Measurements from ENCODE around the gene CD151. TPM values are rescaled to one million over a fixed set of nuclear protein-coding genes. Genes with fewer than 3 reads are reported as not detected.
A peak's percentile ranks its signal among the peaks of the same experiment; 100 is the strongest.

CD151 gene
- total RNA-seq, 4 donors from 2014 or later, result 277 to 794 (median 465) TPM

- Histone ChIP-seq H3K36me3 (peaks cover 0 to 49% of the 10 kb centered on the region in 2 donors), H3K4me3 (no peak overlapping the region), H3K4me1 (peaks cover 0 to 63% (median 16%) of the 10 kb centered on the region in 3 donors), H3K27me3 (no peaks in the 10 kb centered on the region), H3K27ac (no peak overlapping the region), H3K9me3 (no peaks in the 10 kb centered on the region)
- TF ChIP-seq CTCF (IDR thresholded peaks at IDR 0.05), result no peak
- no peak for TF ChIP-seq EP300 (IDR thresholded peaks at IDR 0.05)
- no peak for TF ChIP-seq POLR2AphosphoS5 (IDR thresholded peaks at IDR 0.05)
- TF ChIP-seq POLR2A (IDR thresholded peaks at IDR 0.05), result no peak
- WGBS, 2 donors (ENCODE audit: low coverage in 1 of 2), result 87 to 100% methylated on average over 3 to 4 of the region's 14 CpGs
- ATAC-seq, result no peak
These were observed 28.3 kb downstream of the CD151 start for GRCh38 chr11:861105-861479.

GRCh38 chr11:862081-862661 lies 29.4 kb downstream of the CD151 start:
- peak; percentile 4 for ATAC-seq
- Histone ChIP-seq H3K9me3 (no peaks in the 10 kb centered on the region), H3K27ac (peak overlapping the region in 2 of 4 donors; percentile 12 to 38), H3K4me3 (no peak overlapping the region), H3K36me3 (peaks cover 0 to 59% of the 10 kb centered on the region in 2 donors), H3K27me3 (no peaks in the 10 kb centered on the region), H3K4me1 (peaks cover 0 to 53% (median 16%) of the 10 kb centered on the region in 3 donors)
- TF ChIP-seq CTCF (IDR thresholded peaks at IDR 0.05), result no peak
- no peak for TF ChIP-seq POLR2AphosphoS5 (IDR thresholded peaks at IDR 0.05)
- no peak for TF ChIP-seq POLR2A (IDR thresholded peaks at IDR 0.05)
- TF ChIP-seq EP300 (IDR thresholded peaks at IDR 0.05), result no peak
- WGBS, 2 donors (ENCODE audit: low coverage in 1 of 2), result 40% methylated on average over 3 of the region's 20 CpGs; no CpG with 5 or more reads in 1 of the 2 donors

- no peak for TF ChIP-seq EP300 (IDR thresholded peaks at IDR 0.05)
- TF ChIP-seq POLR2AphosphoS5 (IDR thresholded peaks at IDR 0.05), result no peak
- no peak for TF ChIP-seq CTCF (IDR thresholded peaks at IDR 0.05)
- no peak for TF ChIP-seq POLR2A (IDR thresholded peaks at IDR 0.05)
- no peaks in the 10 kb centered on the region for H3K9me3 ChIP-seq
- no peak overlapping the region for H3K4me3 ChIP-seq
- H3K36me3 ChIP-seq, result peaks cover 0 to 64% of the 10 kb centered on the region in 2 donors
- peaks cover 0 to 50% (median 16%) of the 10 kb centered on the region in 3 donors for H3K4me1 ChIP-seq
- WGBS, 2 donors (ENCODE audit: low coverage in 1 of 2), result 100% methylated on average over 3 of the region's 12 CpGs; no CpG with 5 or more reads in 1 of the 2 donors
- H3K27ac ChIP-seq, result peak overlapping the region in 1 of 4 donors; percentile 12
- no peaks in the 10 kb centered on the region for H3K27me3 ChIP-seq
- no peak for ATAC-seq
These were observed 29.9 kb downstream of the CD151 start for GRCh38 chr11:862696-863022.

GRCh38 chr11:863023-863909 lies 30.5 kb downstream of the CD151 start:
- Histone ChIP-seq H3K27me3 (no peaks in the 10 kb centered on the region), H3K36me3 (peaks cover 0 to 70% of the 10 kb centered on the region in 2 donors), H3K4me1 (peaks cover 0 to 44% (median 16%) of the 10 kb centered on the region in 3 donors), H3K4me3 (no peak overlapping the region), H3K27ac (no peak overlapping the region), H3K9me3 (no peaks in the 10 kb centered on the region)
- TF ChIP-seq EP300 (IDR thresholded peaks at IDR 0.05), result no peak
- no peak for TF ChIP-seq POLR2A (IDR thresholded peaks at IDR 0.05)
- TF ChIP-seq CTCF (IDR thresholded peaks at IDR 0.05), result no peak
- no peak for TF ChIP-seq POLR2AphosphoS5 (IDR thresholded peaks at IDR 0.05)
- WGBS, 2 donors (ENCODE audit: low coverage in 1 of 2), result 90% methylated on average over 3 of the region's 24 CpGs; no CpG with 5 or more reads in 1 of the 2 donors
- ATAC-seq, result no peak

Data from gastroesophageal sphincter (tissue), 4 donors.